ENCODE data around the gene SPR.

The SPR gene

DNA sequence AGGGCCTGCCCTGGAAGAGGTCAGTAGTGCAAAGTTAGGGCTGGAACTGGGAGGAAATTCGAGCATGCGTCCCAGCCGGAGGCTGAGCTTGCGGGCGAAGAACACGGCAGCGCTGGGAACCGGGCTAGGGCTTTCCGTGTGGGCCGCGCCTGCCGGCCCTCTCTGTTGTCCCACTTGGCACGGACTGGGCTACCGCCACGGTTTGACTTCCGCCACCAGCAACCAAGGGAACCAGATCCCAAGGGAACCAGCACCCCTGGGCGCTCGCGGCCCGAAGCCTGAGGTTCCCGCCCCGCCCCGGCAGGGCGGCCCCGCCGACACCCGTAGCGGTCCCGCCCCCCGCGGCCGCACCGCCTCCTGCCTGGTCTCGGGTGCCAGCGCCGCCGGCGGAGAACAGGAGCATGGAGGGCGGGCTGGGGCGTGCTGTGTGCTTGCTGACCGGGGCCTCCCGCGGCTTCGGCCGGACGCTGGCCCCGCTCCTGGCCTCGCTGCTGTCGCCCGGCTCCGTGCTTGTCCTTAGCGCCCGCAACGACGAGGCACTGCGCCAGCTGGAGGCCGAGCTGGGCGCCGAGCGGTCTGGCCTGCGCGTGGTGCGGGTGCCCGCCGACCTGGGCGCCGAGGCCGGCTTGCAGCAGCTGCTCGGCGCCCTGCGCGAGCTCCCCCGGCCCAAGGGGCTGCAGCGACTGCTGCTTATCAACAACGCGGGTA, at the start of gene SPR:
Gene SPR, plus strand, starts transcription at position 377 of the 708 bp plus-strand sequence. Its CDS starts 25 bp downstream, at position 402.
- peak; percentile 78 for DNase-seq (ENCODE audit: low spot score)

DNA sequence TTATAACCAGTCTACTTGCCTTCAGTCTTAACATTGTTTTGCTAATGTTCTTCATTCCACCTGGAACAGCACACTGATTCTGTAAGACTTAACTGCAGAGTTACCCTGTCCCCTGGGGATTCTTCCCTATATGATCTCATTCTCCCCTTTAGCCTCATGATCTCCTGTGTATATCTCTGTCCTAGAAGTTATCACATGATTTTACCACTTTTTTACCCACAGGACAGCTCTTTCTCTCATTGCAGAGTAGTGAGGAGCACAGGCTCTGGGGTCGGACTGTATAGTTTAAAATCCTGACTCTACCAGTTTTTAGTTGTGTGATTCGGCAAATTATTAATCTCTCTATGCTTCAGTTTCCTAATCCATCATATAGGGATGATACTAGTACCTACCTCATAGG, 47.1 kb upstream of the SPR start:
- DNase-seq (ENCODE audit: low spot score): no peak

DNA sequence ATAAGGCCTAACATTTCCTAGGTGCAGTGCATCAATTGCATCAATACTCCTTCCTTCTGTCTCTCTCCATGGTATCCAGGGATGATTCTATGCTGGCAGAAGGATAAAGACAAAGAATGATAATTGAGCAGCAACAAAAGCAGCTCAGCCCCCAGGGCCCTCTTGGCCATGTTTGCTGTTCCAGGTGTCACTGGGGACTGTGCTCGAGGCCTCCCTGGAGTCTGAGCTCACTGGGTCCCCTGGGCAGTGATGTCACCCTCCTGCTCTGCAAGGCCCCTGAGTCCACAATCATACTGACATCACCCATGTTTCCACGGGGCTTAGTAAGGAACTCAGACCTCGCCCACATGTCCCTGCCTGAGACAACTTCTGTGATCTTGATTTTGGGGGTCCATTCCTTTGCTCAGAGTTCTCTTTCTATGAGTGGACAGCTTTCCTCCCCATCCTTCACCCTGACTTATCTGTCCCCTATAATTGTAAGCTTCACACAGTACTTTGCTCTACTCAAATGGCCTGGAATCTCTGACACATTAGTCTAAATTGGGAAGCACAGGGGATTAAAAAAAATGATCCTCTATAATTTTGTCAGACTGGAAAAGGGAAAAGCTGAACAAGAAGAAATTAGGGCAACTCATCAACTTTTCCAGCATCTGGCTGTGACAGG, 45.6 kb upstream of the SPR start:
- DNase-seq (ENCODE audit: low spot score): no peak

DNA sequence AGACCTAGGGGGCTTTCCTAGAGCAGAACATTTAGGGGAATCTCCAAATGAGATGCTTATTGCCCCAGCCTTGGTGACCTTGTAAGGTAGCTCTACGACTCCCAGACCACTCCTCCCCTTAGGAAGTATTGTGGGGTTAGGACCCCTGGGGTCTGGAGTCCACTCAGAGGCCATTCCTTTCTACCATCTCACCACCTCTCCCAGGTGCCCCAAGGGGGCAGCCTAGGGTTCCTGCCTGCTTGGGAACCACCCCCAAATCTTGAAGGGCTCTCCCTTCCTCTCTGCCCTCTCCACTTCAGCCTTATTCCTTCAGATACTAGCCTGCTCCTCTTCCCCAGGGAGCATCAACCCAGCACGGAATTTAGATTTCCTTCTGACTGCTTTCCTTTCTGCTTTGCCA, 43.9 kb upstream of the SPR start:
- no peak for DNase-seq (ENCODE audit: low spot score)

DNA sequence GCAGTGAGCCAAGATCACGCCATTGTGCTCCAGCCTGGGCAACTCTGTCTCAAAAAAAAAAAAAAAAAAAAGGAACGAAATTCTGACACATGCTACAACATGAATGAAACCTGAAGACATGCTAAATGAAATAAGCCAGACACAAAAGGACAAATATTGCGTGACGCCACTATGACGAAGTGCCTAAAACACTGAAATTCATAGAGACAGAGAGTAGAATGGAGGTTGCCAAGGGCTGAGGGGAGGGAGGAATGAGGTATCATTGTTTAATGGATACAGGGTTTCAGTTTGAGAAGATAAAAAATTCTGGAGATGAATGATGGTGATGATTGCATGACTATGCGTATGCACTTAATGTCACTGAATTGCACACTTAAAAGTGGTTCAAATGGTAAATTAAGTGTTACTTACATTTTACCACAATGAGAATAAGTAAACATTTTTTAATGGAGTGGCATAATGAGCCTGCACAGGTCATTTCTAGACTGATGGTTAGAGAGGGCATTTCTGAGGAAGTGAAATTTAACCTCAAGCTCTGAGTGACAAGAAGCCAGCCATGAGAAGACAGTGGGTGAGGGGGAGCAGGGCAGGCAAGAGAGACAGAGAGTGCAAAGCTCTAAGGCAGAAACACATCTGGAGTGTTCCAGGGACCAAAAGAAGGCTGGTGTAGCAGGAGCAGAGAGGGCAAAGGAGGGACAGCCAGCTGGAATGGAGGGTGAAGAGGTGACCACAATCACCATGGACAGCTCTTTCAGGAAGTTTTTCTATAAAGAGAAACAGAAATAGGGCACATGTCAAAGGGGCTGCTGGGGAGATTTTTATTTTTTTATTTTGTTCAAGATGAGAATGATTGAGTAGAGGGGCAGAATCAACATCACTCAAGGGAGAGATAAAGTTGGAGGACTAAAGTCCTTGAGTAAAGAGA, 40.8 kb upstream of the SPR start:
- no peak for DNase-seq (ENCODE audit: low spot score)

DNA sequence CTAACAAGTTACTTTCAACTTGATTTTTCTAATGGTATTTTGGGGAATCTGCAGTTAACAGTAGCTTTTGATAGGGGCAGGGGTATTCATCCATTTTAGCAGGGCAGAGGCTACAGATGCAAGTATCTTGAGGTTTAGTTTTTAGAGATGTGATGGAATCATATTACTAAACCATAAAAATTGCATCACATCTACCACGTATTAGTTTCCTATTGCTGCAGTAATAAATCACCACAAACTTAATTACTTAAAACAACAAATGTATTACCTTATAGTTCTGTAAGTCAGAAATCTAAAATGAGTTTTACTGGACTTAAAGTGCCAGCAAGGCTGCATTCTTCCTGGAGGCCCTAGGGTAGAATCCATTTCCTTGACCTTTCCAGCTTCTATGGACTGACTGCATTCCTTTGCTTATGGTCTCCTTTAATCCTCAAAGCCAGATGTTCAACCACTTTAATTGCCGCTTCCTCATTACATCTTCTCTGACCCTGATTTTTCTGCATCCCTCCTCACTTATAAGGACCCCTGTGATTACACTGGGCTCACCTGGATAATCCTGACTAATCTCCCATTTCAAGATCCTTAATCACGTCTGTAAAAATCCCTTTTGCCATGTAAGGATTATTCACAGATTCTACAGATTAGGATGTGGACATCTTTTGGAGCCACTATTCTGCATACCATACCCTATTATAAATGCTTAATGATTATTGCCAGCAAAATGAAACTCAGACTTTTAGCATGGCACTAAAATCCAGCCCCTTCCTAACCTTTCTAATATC, 39.5 kb upstream of the SPR start:
- no peak for DNase-seq (ENCODE audit: low spot score)

DNA sequence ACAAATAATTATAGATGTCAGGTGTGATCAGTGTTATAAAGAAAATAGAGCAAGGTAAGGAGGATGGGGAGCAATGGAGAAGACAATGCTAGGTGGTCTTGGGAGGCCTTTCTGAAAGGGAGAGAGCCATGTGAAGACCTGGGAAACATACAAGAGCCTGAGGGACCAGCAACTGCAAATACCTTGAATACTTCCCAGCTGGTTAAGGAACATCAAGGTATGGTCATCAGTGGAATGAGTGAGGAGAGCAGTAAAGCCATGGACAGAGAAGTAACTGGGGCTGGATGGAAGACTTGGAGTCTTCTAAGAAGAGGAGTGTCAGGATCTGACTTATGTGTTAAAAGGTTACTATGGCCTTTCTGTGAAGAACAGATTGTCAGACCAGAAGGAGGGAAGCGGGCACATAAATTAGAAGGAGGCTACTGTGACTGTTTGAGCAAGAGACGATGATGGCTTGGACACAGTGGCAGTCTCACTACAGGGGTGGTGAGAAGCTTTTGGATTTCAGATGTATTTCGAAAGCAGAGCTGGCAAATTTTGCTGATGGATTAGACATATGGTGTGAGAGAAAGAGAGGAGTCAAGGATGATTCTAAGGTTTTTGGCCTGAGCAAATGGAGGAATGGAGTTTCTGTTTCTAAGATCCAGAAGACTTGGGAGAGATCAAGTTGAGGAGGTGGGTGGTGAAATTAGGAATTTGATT, 38.6 kb upstream of the SPR start:
- DNase-seq (ENCODE audit: low spot score): no peak

DNA sequence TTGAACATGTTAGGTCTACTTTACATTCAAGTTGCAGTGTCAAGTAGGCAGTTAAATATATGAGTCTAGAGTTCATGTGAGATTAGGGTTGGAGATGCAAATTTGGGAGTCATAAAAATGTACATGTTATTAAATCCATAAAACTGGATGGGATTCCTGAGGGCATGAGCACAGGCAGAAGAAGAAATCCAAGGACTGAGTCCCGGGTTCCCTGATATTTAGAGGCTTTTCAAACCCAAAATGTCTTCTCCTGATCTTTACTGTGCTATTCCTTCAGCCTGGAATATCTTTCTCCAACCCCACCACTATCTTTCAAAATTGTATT, 38.1 kb upstream of the SPR start:
- DNase-seq (ENCODE audit: low spot score): no peak

DNA sequence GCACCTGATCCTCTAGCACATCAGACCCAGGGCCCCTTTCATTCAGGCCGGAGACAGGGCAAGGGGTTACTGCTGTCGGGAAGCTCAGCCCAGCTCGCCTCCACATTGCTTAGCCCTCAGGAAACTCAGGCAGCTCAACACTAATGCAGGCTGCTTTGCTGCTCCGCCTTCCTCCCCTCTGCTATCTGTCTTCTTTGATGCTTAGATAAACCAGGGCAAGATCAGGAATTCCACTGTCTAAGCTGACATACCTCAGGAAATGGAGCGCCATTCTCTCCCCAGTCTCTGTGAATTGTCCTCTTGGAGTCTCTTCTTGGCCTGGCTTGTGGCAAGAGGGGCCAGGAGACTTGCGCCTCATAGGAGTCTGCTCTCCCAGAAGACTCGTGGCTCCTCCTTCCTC, 35.9 kb upstream of the SPR start:
- DNase-seq (ENCODE audit: low spot score): no peak

DNA sequence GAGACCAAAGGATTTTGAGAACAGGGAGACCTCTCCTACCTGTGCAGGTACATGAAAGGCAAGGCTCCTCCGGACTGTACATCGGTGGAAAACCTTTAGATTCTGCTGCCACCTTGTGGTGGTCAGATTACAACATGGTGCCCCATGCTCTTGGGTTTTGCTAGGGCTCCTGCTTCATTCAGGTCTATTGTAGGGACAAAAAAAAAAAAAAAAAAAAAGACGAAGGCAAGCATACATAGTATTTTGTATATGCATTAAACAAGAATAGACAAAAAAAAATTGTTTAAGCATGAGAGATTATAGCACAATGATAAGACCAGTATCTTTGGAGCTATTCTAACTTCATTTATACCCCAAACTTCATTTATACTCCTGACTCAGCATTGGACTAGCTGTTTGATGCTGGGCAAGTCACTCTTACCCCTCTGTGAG, 27.4 kb upstream of the SPR start:
- DNase-seq (ENCODE audit: low spot score): peak; percentile 60

DNA sequence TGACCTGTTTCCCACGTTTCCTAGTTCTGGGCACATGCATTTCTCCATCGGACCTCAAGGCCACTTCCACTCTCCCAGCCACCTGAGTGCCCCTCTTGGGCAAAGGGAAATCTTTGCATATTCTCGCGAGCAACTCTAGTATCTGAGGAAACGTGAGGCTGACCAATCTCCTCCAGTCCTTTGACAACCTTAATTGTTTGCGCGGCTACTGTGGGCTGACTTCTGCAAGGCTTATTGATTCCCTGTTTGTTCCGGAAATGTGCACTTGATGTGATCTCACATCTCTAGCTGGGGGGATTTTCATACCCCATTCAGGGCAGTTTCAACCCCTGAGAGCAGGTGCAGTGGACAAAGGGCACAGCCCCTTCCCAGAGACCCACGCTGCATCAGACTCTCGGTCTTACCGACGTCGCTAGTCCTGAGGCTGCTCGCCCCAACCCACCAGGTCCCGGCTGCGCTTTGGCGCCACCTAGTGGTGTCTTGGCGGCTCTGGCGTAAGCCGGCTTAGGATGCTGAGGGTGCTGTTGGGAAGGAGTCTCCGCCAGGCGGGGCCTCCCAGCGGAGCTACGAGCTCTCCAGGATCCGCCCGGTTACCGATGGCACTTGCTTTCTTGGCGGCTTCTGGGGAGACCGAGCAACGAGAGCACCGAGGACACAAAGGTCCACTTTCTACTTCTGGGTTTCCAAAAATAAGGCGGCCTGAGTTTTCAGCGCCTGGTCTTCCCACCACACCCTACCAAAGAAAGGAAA, 24.8 kb upstream of the SPR start:
- peak; percentile 96 for DNase-seq (ENCODE audit: low spot score)

DNA sequence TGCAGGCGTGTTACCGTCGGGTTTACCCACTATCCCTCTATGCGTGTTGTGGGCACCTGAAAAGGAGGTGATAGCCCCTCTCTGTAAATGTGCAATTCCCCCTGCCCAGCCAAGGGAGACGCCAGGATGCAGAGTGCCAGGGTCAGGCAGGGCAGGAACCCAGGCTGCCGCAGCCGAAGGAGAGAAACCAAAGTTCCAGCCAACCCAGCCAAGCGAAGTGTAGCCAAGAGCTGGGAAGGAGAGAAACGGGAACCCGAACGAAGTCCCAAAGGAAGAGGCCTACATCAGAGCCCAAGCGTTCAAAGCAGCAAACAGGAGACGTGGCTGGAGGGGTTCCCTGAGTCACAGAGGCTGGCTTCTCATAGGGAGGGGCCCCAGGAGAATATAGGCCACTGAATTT, 24.2 kb upstream of the SPR start:
- DNase-seq (ENCODE audit: low spot score): no peak

DNA sequence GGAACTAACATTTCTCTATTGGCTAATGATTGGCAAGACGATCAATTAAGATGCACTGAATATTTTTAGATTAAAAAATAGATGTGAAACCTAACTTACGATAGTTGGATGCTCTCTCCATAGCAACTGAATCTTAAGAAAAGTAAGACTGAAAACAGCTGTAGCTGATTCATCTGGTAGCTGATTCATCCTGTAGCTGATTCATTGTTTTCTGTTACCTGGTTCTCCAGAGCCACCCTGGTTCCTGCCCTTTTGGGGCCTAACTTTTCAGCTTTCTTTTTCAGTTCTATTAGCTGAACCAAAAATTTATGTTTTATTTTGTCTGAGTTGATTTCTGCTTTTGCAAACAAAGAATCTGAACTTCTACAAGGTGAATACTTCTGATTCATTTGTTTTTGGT, 22.7 kb upstream of the SPR start:
- DNase-seq (ENCODE audit: low spot score): no peak

DNA sequence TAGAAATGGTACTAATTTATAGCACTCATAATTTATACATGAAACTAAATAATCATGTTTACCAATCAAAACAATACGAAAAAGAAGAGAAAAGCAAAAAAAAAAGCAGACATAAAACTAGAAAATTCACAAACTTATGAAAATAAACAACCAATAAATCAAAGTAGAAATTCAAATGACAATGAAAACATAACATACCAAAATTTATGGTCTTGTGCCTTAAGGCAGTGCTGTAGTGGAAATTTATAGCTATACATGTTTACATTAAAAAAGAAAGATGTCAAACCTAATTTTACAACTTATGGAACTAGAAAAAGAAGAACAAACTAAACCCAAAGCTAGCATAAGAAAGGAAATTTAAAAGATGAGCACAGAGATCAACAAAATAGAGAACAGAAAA, 16.1 kb upstream of the SPR start:
- DNase-seq (ENCODE audit: low spot score): no peak

DNA sequence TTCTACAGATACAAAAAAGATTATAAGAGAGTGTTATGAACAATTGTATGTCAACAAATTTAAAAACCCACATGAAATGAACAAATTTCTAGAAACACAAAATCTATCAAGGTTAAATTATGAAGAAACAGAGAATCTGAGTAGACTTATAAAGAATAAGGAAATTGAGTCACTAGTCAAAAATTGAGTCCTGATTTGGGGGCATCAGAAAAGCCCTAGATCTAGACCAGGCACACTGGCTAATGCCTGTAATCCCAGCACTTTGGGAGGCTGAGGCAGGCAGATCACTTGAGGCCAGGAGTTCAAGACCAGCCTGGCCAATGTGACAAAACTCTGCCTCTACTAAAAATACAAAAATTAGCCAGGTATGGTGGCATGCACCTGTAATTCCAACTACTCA, 15.3 kb upstream of the SPR start:
- no peak for DNase-seq (ENCODE audit: low spot score)

DNA sequence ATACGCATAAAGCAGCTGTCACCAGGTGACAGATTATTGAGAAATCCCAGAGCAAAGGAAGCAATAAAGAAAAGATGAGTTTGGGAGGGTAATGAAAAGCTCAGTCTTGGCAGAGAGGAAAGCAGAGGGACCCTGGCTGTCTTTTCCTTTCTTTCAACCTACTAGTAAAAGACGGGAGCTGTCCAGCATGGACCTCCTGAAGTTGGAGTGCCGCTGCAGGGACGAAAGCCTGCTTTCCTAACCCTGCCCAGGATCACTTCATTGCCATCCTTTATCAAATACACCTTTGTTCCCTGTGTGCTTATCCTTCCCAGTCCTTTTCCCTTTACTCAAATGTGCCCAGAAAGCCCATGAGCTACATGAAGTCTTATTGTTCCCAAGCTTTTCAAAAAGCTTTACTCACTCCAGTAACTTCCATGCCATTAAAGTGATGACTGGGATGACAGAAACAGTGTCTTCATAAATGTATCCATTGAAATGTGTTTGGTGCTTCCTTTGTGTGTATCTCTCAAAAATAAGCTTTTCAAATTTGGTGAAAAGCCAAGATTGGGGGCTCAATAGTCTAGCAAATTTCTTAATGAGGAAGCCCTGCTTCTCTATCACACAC, 3.7 kb upstream of the SPR start:
- peak; percentile 64 for DNase-seq (ENCODE audit: low spot score)

DNA sequence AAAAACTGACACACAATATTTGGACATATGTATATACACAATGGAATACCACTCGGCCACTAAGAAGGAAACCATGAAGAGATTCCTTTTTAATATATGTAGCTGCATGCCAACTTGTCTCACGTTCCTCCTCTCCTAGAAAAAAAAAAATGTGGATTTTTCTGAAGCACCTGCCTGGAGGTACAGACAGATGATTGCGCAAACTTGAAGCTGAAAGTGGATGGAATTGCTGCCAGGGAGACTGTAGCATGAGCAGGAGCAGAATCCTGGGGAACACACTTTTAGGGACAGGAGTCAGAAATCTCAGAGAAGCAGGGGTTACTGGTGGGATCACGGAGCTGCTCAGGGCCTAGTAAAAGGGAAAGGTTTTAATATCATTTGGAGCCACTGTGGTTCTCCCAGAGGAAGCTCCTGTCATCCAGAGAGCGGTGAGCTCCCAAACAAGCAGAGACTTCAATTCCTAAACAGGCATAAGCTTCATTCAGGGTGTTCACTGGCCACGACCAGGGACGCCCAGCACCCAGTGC, 640 bp upstream of the SPR start:
- DNase-seq (ENCODE audit: low spot score): no peak

DNA sequence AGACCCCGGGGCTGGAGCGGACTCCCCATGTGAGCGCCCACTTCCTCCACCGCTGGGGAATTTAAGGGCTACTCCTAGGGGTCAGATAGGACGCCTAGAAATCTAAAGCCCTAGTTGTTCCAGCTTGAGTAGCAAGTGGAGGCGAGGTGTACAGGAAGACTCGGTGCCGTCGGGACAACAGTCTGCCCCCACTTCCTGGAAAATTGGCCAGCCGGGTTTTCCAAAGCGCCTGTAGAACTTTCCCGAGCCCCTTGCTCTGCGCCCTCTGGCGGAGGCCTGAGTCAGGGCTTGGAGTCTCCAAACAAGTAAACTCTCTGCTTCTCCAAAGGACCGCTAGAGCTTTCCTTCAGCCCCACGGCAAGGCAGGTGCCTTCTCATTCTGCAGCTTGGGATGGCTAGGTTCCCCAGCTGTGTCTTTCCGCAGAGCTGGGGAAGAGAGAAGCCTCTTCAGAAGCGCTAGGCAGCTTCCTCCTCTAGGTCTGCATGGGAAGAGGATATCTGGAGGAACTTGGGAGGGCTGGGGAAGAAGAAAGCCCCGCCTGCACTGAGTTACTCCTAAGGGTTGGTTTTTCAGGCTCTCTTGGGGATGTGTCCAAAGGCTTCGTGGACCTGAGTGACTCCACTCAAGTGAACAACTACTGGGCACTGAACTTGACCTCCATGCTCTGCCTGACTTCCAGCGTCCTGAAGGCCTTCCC, 681 bp downstream of the SPR start:
- peak; percentile 92 for DNase-seq (ENCODE audit: low spot score)

DNA sequence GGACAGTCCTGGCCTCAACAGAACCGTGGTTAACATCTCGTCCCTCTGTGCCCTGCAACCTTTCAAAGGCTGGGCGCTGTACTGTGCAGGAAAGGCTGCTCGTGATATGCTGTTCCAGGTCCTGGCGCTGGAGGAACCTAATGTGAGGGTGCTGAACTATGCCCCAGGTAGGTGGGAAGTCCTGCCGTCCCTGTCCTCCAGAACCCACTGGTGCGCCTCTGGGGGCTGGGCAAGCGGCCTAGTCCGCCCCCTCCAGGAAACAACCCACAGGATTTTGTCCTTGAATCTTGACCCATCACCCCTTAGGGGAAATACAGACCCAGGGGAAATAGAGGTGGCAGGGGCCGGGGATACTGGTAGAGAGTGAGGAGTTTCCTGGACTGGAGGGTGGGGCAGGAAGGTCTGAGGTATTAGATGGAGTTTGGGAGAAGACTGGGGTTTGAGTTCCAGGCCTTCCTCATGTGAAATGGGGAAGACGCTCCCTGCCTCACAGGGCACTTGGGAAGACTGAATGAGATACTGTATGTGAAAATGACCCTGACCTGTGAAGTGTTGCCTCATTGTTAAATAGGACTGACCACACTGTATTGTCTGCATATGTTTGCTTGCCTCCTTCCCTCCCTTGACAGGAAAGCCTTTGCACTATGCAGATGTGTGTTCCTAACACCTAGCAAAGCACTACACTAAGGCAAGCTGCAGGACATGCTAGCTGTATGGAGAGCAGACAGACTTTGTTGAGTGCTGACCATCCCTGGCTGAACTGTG, 1.4 kb downstream of the SPR start:
- no peak for DNase-seq (ENCODE audit: low spot score)

Data from ecto neural progenitor cell (in vitro differentiated cells).